ENCODE measurements around the gene ADAM15. TPM values are rescaled to one million over a fixed set of nuclear protein-coding genes. Genes with fewer than 3 reads are reported as not detected.
A peak's percentile ranks its signal among the peaks of the same experiment; 100 is the strongest.

The ADAM15 gene
- total RNA-seq, 2 experiments from 2014 or later: 31.6 to 32.5 TPM

DNA sequence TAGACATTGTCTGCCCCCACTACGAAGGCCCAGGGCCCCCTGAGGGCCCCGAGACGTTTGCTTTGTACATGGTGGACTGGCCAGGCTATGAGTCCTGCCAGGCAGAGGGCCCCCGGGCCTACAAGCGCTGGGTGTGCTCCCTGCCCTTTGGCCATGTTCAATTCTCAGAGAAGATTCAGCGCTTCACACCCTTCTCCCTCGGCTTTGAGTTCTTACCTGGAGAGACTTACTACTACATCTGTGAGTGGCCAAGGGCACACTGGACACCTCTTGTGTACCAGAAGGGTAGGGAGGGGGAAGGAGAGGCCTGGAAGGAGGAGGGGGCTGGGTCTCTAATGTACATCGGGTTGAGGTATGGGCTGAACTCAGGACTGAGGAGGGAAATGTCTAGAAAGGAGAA is 15.7 kb downstream of the ADAM15 start:
- Mint-ChIP-seq H3K27me3 (no peaks in the 10 kb centered on the region), H3K4me1 (peaks cover 21% of the 10 kb centered on the region), H3K27ac (no peak overlapping the region), H3K4me3 (no peak overlapping the region), H3K36me3 (peaks cover 2% of the 10 kb centered on the region), H3K9me3 (no peaks in the 10 kb centered on the region)
- DNase-seq: no peak

DNA sequence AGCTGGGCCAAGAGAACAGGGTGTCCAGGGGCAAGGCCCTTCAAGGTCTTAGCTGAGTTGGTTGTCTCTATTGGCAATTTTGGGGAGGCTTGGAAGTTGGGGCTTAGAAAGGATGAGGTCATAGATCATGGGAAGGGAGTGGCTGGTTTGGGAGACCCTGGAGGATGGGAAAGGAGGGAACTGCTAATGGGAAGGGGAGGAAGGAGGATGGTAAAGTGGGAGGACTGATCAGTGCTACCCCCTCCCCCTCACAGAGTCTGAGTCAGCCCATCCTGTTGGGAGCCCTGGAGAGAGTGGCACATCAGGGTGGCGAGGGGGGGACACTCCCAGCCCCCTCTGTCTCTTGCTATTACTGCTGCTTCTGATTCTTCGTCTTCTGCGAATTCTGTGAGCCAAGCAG is 17.5 kb downstream of the ADAM15 start:
- Mint-ChIP-seq H3K36me3 (no peaks in the 10 kb centered on the region), H3K4me3 (no peak overlapping the region), H3K27ac (no peak overlapping the region), H3K27me3 (no peaks in the 10 kb centered on the region), H3K4me1 (peaks cover 11% of the 10 kb centered on the region), H3K9me3 (no peaks in the 10 kb centered on the region)
- DNase-seq: no peak

DNA sequence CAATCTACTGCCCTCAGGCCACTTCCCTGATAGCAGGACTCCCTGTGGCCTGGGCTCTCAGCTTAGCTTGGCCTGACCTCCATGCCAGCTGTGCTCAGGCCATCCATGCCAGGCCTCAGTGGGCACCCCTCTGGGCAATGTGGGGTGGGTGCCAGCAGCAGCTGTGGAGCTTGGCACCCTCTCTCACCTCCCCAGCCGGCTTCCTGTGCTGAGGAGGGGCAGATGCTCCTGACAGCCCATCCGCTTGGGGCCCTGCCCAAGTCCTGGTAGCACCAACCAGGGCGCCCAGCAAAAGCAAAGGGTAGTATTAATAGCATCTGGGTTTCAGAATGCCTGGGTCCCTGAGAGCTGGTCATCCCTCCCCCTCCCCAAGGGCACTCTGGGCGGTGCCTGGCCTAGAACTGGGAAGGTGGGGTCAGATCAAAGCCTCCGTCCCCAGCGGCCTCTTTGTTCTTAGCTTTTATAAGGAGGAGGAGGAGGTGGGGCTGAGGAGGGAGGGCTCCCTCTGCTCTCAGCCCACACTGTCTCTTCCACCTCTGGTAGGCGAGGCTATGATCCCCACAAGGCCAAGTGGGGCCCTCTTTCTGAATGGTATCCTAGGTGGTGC is 18.5 kb downstream of the ADAM15 start:
- H3K4me1 Mint-ChIP-seq: peaks cover 11% of the 10 kb centered on the region
- H3K4me3 Mint-ChIP-seq: no peak overlapping the region
- no peaks in the 10 kb centered on the region for H3K9me3 Mint-ChIP-seq
- no peak for DNase-seq
- H3K27ac Mint-ChIP-seq: no peak overlapping the region
- H3K36me3 Mint-ChIP-seq: no peaks in the 10 kb centered on the region
- no peaks in the 10 kb centered on the region for H3K27me3 Mint-ChIP-seq

DNA sequence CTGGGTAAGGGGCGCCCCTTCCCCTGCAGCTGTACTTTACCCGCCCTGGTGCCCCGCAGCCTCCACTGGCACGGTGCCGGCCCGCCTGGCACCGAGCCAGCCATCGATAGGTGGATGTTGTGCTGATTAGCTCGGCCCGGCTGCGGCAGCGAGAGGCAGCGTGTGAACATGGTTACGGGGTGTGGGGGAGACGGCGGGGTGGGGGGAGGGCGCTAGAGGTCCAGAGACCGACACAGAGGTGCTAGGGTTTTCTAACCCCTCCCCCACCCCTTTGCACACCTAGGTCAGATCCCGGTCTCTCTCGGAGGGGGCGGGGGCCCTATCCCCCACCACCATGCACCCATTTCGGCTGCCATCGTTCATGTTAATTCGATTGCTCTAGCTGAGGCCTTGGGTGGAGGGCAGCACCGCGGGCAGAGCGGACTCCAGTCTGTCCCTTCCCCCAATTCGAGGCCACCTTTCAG is 19.1 kb downstream of the ADAM15 start:
- H3K36me3 Mint-ChIP-seq: no peaks in the 10 kb centered on the region
- peak overlapping the region; percentile 53 for H3K4me3 Mint-ChIP-seq
- no peaks in the 10 kb centered on the region for H3K27me3 Mint-ChIP-seq
- no peak for DNase-seq
- H3K27ac Mint-ChIP-seq: no peak overlapping the region
- peaks cover 10% of the 10 kb centered on the region for H3K4me1 Mint-ChIP-seq
- no peaks in the 10 kb centered on the region for H3K9me3 Mint-ChIP-seq

DNA sequence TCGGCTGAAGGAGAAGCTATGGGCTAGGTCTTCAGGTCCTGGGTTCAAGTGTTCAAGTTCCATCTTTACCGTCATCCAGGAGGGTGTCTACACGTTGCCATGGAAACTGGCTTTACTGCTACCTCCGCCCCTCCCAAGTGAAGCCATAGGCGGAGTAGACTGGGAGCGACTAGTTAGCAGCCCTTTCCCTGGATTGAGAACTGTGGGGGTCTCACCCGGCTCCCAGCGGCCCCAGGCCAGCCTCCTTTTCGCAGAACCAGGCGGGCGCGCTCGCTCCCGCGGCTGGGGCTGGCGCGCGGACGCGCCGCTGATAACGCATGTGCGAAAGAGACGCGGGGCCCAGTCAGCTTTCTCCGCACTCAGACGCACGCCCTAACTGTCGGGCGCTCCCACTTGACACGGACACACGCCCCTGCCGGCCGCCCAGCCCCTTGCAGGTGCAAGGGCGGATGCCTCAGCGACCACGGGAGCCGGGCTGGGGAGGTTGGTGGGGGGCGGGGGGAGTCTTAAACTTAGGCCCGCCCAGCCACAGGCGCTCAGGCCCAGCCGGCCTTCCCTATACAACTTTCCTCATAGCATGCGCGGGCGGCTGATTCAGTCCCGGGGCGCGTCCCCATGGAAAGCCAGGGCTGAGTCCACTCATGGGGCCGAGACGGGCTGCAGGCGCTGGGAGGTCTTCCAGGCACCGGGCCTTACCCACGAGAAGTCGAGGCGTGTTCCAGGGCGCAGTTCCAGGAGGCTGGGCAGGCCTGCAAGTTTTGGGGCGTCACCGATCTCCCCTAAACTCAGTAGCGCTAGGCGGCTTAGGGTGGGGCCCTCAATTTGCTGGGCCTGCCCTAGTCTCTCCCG is 19.8 kb downstream of the ADAM15 start:
- Mint-ChIP-seq H3K27me3 (no peaks in the 10 kb centered on the region), H3K4me3 (peak overlapping the region; percentile 53), H3K9me3 (no peaks in the 10 kb centered on the region), H3K4me1 (peaks cover 10% of the 10 kb centered on the region), H3K27ac (no peak overlapping the region), H3K36me3 (no peaks in the 10 kb centered on the region)
- DNase-seq: peak; percentile 83

DNA sequence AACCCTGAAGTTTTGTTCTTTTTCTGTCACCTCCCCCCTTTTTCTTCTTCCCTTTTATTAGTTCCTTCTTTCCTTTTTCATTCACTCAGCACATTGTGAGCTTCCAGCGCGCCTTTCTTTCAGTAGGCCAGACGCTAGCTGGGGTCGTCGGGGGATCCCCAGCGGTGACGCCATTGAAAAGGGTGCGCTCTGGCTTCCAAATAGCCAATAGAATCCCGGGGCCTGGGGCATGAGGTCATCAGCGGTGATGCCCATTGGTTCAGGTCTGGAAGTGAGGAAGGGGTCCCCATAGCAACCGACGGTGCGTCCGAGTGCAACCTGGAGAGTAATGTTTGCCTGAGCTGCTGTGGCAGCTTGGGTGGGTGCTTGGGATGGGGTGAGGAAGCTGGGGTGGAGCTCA is 20.6 kb downstream of the ADAM15 start:
- peak overlapping the region; percentile 35 for H3K27ac Mint-ChIP-seq
- no peaks in the 10 kb centered on the region for H3K9me3 Mint-ChIP-seq
- no peak overlapping the region for H3K4me3 Mint-ChIP-seq

DNA sequence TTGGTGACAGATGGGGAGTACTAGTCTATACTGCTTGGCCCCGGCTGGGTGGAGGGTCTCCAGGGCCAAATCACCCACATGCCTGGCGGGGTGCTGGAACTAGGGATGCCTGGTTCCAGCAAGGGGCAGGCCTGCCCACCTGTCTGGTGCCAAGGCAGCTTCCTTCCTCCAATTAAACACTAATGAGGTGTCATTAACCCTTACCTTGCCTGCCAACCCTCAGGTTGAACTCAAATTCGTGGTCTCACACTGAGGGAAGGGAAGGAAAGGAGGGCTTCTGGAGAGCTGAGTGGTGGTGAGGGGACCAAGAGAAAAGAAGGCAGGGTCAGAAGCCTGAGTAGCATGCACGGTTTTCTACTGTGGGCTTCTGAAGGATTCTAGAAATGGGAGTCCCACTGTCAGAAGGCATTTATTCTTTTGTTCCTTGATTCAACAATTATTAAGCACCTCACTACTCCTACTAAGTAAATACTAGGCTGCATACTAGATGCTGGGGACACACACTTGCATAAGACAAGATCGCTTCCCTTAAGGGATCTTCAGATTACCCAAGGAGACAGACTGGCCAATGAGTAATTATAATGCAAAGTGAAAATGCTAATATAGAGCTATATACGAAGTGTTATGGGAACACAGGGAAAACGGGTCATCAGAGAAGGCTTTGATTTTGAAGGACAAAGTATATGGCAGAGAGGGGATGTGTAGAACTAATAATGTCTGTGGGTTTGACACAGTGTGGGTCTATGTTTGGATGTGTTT is 21.6 kb downstream of the ADAM15 start:
- Mint-ChIP-seq H3K4me1 (peaks cover 10% of the 10 kb centered on the region), H3K27ac (no peak overlapping the region), H3K4me3 (no peak overlapping the region)

More for the DNA sequence above, 20.6 kb downstream of the ADAM15 start:
- H3K4me1 Mint-ChIP-seq: peaks cover 10% of the 10 kb centered on the region
- H3K27me3 Mint-ChIP-seq: no peaks in the 10 kb centered on the region
- H3K36me3 Mint-ChIP-seq: no peaks in the 10 kb centered on the region
- no peak for DNase-seq

DNA sequence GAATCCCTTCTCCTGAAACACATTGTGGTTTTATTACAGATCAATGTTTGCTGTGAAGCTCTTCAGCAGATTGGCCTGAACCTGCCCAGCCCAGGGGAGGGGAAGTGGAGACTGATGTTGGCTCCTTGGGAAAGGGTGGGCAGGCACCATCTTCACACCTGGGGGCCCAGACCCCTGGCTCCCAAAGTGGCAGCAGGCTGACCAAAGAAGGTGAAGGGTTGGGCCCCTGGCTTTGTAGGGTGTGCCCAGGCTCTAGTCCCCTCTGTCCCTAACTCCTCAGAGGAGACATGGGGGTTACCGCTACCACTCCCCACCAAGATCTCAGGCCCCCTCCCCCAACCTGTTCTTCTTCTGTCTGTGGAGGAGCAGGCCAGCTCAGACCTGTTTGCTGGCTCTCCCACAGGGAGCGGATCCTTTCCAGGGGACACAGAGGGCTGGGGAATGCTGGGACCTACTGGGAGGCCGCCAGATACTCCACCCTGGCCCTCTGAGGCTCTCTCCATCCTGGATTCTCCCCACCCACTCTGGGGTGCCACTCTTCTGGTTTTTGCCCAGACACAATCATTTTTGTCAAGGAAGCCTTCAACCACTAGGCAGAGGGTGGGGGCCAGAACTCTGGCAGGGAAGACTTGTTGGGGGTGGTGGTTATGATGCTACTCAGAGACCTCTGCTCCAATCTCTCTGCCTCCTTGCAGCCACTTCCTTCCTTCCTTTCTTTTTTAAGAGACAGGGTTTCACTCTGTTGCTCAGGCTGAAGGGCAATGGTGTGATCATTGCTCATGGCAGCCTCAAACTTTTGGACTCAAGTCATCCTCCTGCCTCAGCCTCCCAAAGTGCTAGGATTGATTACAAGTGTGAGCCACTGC is 22.5 kb downstream of the ADAM15 start:
- H3K27me3 Mint-ChIP-seq: no peaks in the 10 kb centered on the region
- no peak for DNase-seq
- H3K4me1 Mint-ChIP-seq: peaks cover 10% of the 10 kb centered on the region
- H3K27ac Mint-ChIP-seq: no peak overlapping the region
- H3K9me3 Mint-ChIP-seq: no peaks in the 10 kb centered on the region
- no peak overlapping the region for H3K4me3 Mint-ChIP-seq
- H3K36me3 Mint-ChIP-seq: no peaks in the 10 kb centered on the region

More for the DNA sequence above, 21.6 kb downstream of the ADAM15 start:
- no peaks in the 10 kb centered on the region for H3K9me3 Mint-ChIP-seq
- H3K27me3 Mint-ChIP-seq: no peaks in the 10 kb centered on the region
- no peaks in the 10 kb centered on the region for H3K36me3 Mint-ChIP-seq
- no peak for DNase-seq

DNA sequence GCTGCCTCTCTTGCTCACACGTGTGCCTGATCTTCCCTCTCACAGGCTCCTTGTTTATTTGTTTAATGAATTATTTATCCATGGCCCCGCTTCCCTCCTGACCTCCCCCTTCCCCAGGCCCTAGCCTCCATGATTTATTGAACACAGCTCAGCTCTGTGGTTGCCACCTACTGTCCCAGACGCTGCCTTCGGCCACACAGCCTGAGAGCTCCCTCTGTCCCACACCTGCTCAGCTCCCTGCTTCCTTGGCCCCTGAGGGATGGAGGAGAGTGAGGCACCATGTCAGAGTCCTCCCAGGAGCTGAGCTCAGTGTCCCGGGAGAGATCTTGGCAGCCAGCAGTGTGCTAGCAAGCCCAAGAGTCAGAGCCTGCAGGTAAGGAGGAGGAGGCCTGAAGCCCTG is 24.4 kb downstream of the ADAM15 start:
- peaks cover 13% of the 10 kb centered on the region for H3K4me1 Mint-ChIP-seq
- H3K27me3 Mint-ChIP-seq: peaks cover 17% of the 10 kb centered on the region

DNA sequence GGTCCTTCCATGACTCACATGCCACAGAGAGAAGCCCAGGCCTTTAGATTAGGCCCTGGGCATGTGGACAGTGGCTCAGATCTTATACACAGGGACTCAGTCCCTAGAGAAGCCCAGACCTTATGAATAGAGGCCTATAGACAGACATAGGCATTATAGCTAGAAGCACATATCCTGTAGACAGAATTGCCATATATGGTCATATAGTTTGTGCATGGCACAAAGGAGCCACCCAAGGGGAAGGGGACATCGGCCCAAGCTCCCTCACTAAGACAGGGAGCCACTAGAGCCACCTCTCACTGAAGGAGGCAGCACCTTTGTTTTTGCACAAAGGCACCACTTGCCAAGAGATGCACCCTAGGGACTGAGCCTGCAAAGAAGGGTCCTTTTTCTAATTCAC is 25.3 kb downstream of the ADAM15 start:
- Mint-ChIP-seq H3K27ac (no peak overlapping the region), H3K27me3 (peaks cover 23% of the 10 kb centered on the region), H3K9me3 (no peaks in the 10 kb centered on the region), H3K4me3 (no peak overlapping the region), H3K36me3 (no peaks in the 10 kb centered on the region), H3K4me1 (peaks cover 15% of the 10 kb centered on the region)
- DNase-seq: no peak

More for the DNA sequence above, 24.4 kb downstream of the ADAM15 start:
- no peak overlapping the region for H3K4me3 Mint-ChIP-seq
- no peak for DNase-seq
- H3K9me3 Mint-ChIP-seq: no peaks in the 10 kb centered on the region
- H3K27ac Mint-ChIP-seq: no peak overlapping the region
- H3K36me3 Mint-ChIP-seq: no peaks in the 10 kb centered on the region

DNA sequence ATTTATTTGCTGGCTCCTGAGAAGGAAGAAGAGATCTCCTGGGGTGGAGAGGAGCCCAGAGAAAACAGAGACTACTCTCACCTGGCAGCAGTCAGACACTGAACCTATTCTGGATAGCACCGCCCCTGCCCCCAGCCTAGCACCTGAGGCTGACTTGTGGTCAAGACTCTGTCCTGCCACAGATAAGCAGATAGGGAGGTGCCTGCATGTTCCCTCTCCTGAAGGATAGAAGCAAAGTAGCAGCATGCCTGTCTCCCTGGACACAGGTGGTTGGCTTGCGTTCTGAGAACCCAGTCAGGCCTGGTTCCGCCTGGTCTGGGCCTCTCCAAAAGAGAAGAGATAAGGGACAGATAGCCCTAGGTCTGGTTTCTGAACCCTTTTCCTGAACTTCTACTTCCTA is 26.2 kb downstream of the ADAM15 start:
- Mint-ChIP-seq H3K4me1 (peaks cover 21% of the 10 kb centered on the region), H3K9me3 (no peaks in the 10 kb centered on the region), H3K27ac (no peak overlapping the region), H3K27me3 (peaks cover 31% of the 10 kb centered on the region), H3K4me3 (no peak overlapping the region), H3K36me3 (no peaks in the 10 kb centered on the region)
- no peak for DNase-seq

DNA sequence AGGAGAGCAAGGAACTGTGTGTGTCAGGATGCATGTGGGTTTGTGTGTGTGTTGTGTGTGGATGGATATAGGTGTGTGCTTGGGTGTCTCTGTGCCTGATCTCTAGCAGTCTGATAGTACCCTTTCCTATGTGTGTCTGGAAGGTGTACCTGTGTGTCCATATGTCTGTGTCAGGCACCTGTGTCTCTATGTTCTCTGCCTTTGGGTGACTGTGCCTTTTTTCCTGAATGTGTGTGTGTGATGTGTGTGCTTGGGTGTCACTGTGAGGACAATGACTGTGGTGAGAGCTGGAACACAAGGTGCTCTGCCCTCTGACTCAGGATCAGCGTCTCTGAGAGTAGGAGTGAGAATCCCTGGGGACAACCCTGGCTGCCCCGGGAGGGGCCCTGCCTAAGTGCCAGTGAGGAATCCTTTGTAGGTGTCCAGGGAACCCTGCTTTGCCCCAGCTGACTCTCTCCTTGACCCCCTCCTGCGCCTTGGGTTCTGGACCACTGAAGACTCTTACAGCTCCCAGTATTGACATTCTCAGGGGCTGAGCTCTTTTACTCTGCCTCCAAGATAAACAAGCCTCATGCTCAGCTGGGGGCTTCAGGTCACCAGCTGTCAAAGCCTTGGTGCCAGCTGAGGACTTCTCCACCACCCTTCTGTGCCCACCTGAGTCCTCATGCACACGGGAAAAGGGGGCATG is 26.8 kb downstream of the ADAM15 start:
- Mint-ChIP-seq H3K36me3 (no peaks in the 10 kb centered on the region), H3K4me3 (no peak overlapping the region), H3K27ac (no peak overlapping the region), H3K4me1 (peaks cover 25% of the 10 kb centered on the region), H3K9me3 (no peaks in the 10 kb centered on the region), H3K27me3 (peaks cover 36% of the 10 kb centered on the region)
- DNase-seq: no peak

DNA sequence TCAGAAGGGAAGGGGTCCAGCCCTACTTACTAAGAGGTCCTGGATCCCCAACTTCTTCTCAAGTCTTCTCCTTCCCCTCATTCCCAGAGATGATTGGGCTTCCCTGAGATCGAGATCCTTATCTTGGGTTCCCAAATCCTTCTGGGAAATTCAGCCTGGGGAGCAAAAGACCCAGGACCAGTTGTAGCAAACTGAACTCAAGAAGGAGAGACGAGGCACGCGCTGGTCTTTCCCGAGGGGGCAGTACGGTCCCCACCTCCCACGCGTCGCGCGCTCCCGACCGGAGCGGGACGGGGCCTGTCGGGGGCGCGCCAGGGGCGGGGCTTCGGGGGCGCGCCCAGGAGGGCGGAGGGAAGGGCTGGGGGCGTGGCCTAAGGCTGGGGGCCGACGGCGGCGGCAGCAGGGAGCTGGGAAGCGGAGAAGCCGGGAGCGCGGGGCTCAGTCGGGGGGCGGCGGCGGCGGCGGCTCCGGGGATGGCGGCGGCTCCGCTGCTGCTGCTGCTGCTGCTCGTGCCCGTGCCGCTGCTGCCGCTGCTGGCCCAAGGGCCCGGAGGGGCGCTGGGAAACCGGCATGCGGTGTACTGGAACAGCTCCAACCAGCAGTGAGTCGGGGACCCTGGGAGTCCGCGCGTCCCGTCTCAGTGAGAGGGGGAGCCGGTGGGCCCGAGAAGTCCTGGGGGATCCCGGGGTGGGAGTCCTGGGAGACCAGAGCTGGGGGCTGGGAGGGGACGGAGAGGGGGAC is 27.5 kb downstream of the ADAM15 start, which contains the start of gene EFNA3:
EFNA3 (plus strand) TSS at position 369 of the 741 bp plus-strand sequence; CDS start at position 474, 105 bp downstream.
- no peaks in the 10 kb centered on the region for H3K9me3 Mint-ChIP-seq
- no peaks in the 10 kb centered on the region for H3K36me3 Mint-ChIP-seq
- peaks cover 44% of the 10 kb centered on the region for H3K27me3 Mint-ChIP-seq
- no peak within 1 kb of the TSS for H3K27ac Mint-ChIP-seq
- H3K4me1 Mint-ChIP-seq: peaks cover 27% of the 10 kb centered on the region
- H3K4me3 Mint-ChIP-seq: peak within 1 kb of the TSS; percentile 33
- peak; percentile 73 for DNase-seq
